Chondrocyte (in vitro differentiated cells): ENCODE measurements around the gene HDAC4. TPM values are rescaled to one million over a fixed set of nuclear protein-coding genes. Genes with fewer than 3 reads are reported as not detected.

Experiments
- DNase-seq: peaks from one replicate; pipeline ENCODE4 v3.0.0; 2021; ENCODE audit warnings: mixed read lengths, low spot score
- H3K27ac Mint-ChIP-seq: one replicate; pipeline ENCODE4 v1.8.0; 2021; ENCODE audit warnings: mild to moderate bottlenecking, moderate library complexity, mixed read lengths; ENCODE audit not compliant: unreplicated experiment
- H3K27me3 Mint-ChIP-seq: 2 replicates; pipeline ENCODE4 v1.8.0; 2021; ENCODE audit warnings: low read depth, mixed read lengths
- H3K36me3 Mint-ChIP-seq: 2 replicates; pipeline ENCODE4 v1.8.0; 2021; ENCODE audit warnings: low read depth, mixed read lengths
- H3K4me1 Mint-ChIP-seq: 2 replicates; pipeline ENCODE4 v1.8.0; 2021; ENCODE audit warnings: low read depth, mild to moderate bottlenecking, mixed read lengths
- H3K4me3 Mint-ChIP-seq: one replicate; pipeline ENCODE4 v1.8.0; 2021; ENCODE audit warnings: mild to moderate bottlenecking, moderate library complexity, mixed read lengths; ENCODE audit not compliant: unreplicated experiment
- H3K9me3 Mint-ChIP-seq: 2 replicates; pipeline ENCODE4 v1.8.0; 2021; ENCODE audit warnings: low read depth, mixed read lengths
- total RNA-seq: library from RNA; stranded (reverse); gene quantifications from 3 replicates; pipeline ENCODE4 v1.2.1, GENCODE V29; 2021
- TF ChIP-seq, protein P1 (sequence below): fragments of 200-600 bp; sonication (generic); IDR thresholded peaks from 2 replicates; pipeline ENCODE4 v1.5.0; 2021; ENCODE audit warnings: antibody characterized with exemption, mild to moderate bottlenecking, moderate library complexity

Gene HDAC4
- total RNA-seq, 1 donor from 2014 or later = 22.3 TPM

GRCh38 chr2:239203443-239204135, 197.2 kb downstream of the HDAC4 start:
- H3K4me1 Mint-ChIP-seq = peaks cover 10% of the 10 kb centered on the region
- TF ChIP-seq, protein P1, sequence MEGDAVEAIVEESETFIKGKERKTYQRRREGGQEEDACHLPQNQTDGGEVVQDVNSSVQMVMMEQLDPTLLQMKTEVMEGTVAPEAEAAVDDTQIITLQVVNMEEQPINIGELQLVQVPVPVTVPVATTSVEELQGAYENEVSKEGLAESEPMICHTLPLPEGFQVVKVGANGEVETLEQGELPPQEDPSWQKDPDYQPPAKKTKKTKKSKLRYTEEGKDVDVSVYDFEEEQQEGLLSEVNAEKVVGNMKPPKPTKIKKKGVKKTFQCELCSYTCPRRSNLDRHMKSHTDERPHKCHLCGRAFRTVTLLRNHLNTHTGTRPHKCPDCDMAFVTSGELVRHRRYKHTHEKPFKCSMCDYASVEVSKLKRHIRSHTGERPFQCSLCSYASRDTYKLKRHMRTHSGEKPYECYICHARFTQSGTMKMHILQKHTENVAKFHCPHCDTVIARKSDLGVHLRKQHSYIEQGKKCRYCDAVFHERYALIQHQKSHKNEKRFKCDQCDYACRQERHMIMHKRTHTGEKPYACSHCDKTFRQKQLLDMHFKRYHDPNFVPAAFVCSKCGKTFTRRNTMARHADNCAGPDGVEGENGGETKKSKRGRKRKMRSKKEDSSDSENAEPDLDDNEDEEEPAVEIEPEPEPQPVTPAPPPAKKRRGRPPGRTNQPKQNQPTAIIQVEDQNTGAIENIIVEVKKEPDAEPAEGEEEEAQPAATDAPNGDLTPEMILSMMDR = no peak

DNA sequence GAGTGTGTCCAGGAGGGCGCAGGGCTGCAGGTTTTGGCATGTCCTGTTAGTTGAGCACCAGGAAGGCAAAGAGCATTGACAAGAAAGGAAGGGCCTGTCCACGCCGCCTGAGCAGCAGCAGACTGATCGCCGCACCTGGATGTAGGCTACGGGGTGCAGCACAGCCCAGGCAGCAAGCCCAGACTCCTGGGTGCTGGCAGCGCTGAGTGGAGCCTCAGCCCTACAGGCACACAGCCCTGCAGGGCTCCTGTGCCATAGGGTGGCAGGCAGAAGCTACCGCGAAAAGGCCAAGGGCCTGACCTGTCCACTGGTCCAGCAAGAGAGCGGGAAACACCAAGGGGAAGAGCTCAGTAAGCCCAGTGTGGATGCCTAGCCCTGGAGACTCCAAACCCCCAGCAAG, 198.0 kb downstream of the HDAC4 start:
- Mint-ChIP-seq H3K4me1 (peaks cover 10% of the 10 kb centered on the region), H3K27me3 (no peaks in the 10 kb centered on the region), H3K36me3 (peaks cover 4% of the 10 kb centered on the region), H3K4me3 (no peak overlapping the region), H3K27ac (no peak overlapping the region), H3K9me3 (no peaks in the 10 kb centered on the region)
- DNase-seq = peak; percentile 68
- TF ChIP-seq, protein P1 = no peak

More at GRCh38 chr2:239203443-239204135, 197.2 kb downstream of the HDAC4 start:
- Mint-ChIP-seq H3K27ac (no peak overlapping the region), H3K27me3 (no peaks in the 10 kb centered on the region), H3K36me3 (peaks cover 2% of the 10 kb centered on the region), H3K4me3 (no peak overlapping the region), H3K9me3 (no peaks in the 10 kb centered on the region)
- DNase-seq = no peak

DNA sequence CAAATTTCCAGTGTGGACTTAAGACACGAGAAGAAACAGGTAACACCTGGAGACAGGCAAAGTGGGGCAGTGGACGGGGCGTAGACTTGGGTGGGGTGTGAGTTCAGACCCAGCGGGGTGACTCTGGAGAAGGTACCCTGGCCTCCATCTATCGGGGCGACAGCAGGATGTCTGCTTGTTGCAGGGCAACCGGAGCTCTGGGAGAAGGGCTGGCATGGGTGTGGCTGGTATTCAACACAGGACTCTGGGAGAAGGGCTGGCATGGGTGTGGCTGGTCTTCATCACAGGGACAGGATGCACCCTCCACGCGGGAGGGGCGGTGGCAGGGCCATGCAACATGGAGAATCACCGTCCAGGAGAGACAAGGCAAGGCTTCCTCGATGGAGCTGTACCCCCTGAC, 198.5 kb downstream of the HDAC4 start:
- TF ChIP-seq, protein P1 = no peak
- peaks cover 6% of the 10 kb centered on the region for H3K36me3 Mint-ChIP-seq
- H3K9me3 Mint-ChIP-seq = no peaks in the 10 kb centered on the region
- H3K4me3 Mint-ChIP-seq = no peak overlapping the region
- H3K27ac Mint-ChIP-seq = no peak overlapping the region
- H3K4me1 Mint-ChIP-seq = peaks cover 10% of the 10 kb centered on the region
- peak; percentile 81 for DNase-seq
- no peaks in the 10 kb centered on the region for H3K27me3 Mint-ChIP-seq

DNA sequence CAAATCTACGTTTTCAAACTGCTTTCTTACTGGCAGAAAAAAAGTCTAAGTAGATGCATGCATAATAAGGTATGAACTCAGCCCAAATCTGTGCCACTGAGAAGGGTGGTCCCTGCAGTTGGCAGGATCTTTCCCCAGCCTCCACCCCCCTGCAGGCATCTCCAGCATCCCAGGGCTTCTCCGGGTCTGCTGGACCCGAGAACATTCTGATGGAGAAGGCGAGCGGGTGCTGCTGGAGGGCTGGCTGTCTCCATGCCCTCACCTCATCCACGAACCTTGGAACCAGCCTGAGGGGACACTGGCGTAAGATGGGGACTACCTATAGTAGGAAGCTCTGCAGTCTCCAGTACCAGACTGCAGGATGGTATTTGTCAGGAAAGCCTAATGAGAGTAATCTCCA, 198.9 kb downstream of the HDAC4 start:
- H3K27me3 Mint-ChIP-seq = no peaks in the 10 kb centered on the region
- H3K27ac Mint-ChIP-seq = no peak overlapping the region
- peaks cover 10% of the 10 kb centered on the region for H3K4me1 Mint-ChIP-seq
- H3K36me3 Mint-ChIP-seq = peaks cover 6% of the 10 kb centered on the region
- TF ChIP-seq, protein P1 = no peak
- H3K9me3 Mint-ChIP-seq = no peaks in the 10 kb centered on the region
- peak; percentile 71 for DNase-seq
- H3K4me3 Mint-ChIP-seq = no peak overlapping the region

- Mint-ChIP-seq H3K4me1 (peaks cover 10% of the 10 kb centered on the region), H3K27ac (peak overlapping the region; percentile 36), H3K36me3 (peaks cover 7% of the 10 kb centered on the region), H3K27me3 (no peaks in the 10 kb centered on the region), H3K4me3 (no peak overlapping the region), H3K9me3 (no peaks in the 10 kb centered on the region)
- TF ChIP-seq, protein P1 = no peak
- peak; percentile 39 for DNase-seq
Measured at GRCh38 chr2:239201531-239201876, 199.3 kb downstream of the HDAC4 start.
